Stimulated activated CD4-positive, alpha-beta T cell treated with anti-CD3 and anti-CD28 coated beads, Interleukin-15, amount 100 ng/mL, for 48 hours (primary cell): ENCODE results near the gene MYO18A.

Experiments
- DNase-seq, 2 donors: peaks; one replicate each; pipeline ENCODE4 v3.0.0-alpha.2; 2020; ENCODE audit warnings: low read depth in 2 of 2

MYO18A gene

GRCh38 chr17:29165800-29166506 lies 14.2 kb downstream of the MYO18A start:
- DNase-seq: no peak

DNA sequence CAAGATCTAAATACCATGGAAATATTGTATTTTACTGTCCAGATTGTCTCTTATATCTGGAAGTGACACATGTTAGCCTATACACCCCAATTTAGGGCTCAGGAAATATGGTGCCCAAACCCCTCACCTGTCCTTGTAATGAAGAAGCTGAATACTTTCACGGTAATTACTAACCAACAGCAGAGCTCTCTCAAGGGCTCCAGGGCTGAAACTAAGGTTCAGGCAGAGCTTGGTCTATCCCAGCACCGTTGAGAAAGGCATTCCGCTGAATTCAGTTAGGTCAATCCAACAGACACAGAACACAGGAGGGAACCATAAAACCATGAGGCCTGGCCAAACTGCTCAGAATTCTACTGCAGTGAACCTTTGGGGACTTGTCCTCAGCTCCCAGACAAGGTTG lies 14.9 kb downstream of the MYO18A start:
- DNase-seq: no peak

DNA sequence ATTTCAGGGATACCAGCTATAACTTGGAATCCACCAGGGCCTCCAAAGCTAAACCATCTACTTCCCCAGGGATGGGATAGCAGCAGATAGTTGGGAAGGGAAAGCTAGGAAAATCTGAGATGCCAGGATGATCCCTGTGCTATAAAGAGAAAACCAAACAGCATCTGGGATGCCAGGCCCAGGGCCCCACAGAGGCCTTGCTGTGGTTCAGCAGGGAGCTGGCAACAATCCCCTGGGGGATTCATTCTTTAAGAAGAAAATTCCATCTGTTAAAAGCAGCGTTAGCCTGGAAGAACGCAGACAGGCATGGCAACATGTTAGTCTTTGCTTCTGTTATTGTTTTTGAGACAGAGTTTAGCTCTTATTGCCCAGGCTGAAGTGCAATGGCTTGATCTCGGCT lies 16.6 kb downstream of the MYO18A start:
- no peak for DNase-seq

DNA sequence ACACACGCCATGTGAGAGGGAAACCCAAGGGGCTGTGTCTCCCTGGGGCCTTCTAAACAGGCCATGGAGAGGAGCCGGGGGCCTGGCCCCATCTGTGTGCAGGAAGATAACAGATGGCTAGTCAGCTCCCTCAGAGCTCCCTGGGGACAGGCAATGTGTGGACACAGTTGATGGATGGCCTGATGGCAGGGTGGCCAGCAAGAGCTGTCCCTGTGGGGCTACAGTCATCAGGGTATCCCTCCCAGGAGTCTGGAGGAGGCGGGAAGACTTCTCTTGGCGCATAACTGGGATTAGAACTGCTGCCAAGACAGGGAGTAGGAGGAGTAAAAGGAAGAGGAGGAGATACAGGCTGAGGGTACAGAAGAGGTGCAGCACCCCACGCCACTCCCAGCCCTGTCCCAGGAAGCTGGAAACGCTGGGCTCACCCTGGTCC lies 17.3 kb downstream of the MYO18A start:
- DNase-seq: no peak

DNA sequence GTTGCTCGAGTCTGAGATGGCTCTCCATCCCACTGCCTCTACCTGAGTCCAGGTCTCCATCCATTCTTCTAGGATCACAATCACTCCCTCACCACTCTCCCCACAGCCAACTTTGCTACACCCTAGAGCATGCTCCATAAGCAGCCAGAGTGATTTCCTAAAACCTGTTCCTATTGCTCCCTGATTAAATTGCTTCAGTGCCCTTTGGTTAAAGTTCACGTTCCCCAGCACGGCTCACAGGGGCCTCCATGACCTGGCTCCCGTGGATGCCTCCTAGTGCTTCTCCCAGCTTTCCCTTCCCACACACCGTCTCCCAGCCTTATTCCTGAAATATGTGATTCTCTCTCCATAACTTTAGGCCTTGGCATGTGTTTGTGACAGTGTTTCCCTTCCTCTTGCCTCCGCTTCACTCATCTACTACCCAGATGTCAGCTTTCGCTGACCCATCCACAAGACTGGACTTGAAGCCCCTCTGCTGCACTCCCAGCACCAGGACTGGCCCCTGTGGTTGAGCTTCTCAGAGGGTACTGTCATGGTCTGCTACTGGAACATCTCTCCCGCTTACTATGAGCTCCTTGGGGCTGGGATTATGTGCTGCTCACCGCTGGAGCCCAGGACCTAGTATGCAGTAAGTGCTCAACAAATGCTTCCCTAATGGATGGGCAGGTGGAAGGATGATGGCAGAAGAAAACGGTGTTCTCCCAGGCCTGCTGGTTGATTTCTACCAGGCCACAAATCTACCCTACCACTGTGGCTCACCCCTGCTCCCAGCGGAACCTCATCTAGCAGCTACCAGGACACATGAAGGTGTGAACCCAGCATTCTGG lies 17.9 kb downstream of the MYO18A start:
- no peak for DNase-seq

DNA sequence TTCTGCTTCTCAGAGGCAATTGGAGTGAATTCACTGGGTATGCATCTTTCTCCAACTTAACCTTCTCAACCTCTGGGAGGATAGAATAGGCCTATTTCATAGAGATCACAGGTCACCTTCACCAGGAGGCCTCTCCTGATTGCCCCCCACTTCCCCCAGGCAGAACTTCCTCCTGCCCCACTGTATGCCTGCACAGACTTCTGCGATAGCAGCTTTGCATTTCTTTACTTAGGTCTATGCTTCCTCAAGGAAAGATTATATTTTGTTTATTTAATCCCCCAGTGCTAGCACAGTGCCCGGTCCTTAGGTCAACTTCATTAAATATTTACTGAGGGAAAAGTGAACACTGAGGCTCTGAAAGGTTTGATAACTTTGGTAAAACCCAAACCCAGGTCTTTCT lies 19.9 kb downstream of the MYO18A start:
- no peak for DNase-seq

DNA sequence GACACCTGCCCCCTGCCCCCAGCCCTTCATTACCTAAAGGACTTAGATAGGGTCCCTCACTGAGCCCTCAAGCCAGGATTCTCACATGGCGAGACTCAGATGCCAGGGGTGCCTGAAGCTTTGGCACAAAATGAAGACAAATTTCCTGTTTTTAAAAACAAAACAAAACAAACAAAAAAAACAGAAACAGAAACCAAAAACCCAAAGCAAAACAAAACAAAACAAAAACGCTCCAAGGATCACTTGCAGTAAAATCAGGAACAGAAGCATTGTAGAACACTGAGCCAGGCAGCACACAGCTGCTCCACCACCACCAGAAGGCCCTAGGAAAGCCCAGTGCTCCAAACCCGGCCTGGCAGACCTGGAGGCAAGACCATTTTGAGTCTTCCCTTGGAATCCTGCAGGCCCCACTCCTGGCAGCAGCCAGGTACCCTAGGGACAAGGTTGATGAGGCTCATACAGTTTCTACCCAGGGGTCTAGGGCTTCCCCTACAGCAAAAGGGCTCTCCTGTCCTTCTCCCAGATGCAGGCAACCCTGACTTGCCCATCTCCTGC lies 20.8 kb downstream of the MYO18A start:
- DNase-seq: no peak

GRCh38 chr17:29158488-29159275 lies 21.5 kb downstream of the MYO18A start:
- no peak for DNase-seq

DNA sequence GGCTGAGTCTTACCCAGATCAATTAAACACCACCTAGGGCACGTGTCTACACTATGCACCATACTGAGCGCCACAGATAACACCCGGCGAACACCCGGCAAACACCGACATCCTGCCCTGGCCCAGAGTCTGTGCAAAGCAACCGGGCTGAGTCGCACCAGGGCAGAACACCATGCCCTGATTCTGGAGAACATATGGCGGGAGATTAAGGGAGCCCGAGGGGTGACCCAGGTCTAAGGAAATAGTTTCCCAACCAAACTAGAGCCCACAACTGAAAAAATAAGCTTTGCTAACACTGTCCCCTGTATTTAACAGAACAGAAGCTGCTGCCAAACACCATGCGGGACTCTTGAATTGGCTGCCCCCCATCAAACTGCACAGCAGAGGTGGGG lies 22.1 kb downstream of the MYO18A start:
- no peak for DNase-seq

DNA sequence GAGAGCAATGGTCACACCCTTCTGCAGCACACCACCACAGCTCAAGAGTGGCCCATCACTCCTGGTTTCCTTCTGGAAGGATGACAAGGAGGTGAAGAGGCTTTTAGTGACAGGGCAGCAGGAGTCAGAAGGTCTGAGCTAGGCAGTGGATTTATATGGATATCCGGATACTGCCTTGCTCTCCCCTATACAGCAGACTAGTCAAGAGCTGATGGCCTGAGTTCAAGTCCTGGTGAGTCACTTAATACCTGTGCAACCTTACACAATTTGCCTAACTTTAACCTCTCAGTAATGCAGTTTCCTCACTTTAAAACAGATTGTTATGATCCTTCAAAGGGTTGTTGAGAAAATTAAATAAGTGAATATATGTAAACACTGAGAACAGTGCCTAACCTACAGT lies 22.9 kb downstream of the MYO18A start:
- DNase-seq: no peak

DNA sequence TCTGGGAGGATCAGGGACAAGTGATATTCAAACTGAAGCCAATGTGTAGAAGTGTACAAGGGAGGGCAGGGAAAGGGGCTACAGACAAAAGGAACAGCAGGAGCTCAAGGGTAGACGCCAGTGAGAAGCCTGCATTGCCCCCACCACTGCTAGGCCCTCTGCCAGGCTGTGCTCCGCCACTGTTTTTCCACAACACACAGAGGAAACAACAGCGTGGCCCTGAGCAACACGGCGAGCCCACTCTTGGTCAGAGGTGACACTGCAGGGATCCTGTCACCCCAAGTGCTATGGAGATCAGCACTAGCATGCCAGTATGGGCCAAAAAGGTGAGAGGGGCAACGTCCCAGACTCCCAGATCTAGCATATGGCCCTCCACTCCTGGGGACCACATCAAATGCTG lies 23.4 kb downstream of the MYO18A start:
- no peak for DNase-seq

- no peak for DNase-seq
Measured at GRCh38 chr17:29155966-29156338, 24.2 kb downstream of the MYO18A start.

DNA sequence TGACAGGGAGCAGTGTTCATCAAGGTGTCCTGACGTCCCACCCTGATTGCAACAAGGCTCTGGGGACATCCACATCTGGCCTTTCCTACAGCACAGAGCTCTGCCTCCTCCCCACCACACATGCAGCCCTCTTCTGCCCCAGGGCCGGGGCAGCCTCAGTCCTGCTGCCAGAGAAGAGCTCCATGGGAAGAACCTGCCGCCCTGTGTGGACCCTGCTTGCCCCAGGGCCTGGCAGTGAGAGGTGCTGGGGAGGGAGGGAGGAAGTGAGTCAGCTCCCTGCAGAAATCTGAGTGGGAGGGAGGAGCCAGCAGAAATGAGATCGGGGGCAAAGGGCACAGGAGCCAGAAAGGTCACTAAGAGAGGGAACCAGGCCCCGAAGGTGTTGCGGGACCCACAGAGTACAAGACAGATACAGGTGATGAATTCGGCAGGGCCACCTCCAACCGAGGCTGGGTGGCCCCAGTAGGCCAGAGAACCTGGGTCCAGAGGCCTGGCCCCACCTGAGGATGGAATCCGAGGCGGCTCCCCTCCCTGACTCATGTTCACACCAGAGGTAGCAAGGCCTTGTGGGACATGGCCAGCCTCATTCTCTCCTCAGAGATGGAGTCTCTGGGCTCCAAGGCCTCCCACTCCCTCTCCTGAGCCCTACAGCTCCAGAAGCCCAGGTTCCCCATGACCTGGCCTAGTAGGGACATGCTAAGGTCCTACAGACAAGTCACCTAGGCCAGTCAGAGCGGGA lies 24.8 kb downstream of the MYO18A start:
- peak; percentile 60 to 67 for DNase-seq

GRCh38 chr17:29154516-29155226 lies 25.5 kb downstream of the MYO18A start:
- DNase-seq: no peak

DNA sequence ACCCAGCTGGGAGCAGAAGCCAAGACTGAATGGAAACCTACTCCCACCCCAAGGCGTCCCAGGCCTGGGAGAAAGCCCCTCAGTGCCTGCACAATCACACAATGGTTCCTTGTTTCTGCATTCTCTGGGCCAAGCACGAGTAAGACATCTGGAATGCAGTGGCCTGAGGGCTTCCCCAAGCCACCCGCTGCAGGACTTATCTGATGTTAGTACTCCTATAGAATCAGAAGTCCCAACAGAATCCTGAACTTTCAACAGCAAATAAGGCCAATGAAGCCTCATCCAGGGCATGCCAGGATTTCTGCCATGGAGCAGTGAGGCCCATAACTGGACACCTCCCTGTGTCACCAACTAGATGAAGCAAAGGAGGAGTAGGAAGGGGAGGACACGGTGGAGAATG lies 28.6 kb downstream of the MYO18A start:
- DNase-seq: no peak

DNA sequence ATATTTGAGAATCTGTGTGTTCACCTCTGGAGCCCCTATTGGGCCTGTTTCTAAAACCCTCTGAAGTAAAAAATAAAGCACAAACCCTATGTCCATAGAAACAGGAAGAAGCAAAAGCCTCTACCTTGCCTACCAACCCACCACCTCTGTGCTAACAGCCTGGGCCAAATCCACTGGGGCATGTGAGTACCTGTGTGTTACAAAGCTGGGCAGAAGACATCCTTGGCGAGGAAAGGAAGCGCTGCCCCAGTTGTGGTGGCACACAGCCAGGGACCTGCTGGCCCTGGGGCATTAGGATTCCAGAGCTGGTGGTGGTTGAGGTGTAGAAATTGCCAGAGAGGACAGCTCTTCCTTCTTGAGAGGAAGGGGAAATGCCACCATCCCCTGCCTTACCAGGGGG lies 30.0 kb downstream of the MYO18A start:
- DNase-seq: no peak

GRCh38 chr17:29149431-29150064 lies 30.6 kb downstream of the MYO18A start:
- DNase-seq: no peak

- peak; percentile 84 to 90 for DNase-seq
Measured at GRCh38 chr17:29148790-29149430, 31.3 kb downstream of the MYO18A start.

GRCh38 chr17:29148257-29148789 lies 31.9 kb downstream of the MYO18A start:
- DNase-seq: no peak

DNA sequence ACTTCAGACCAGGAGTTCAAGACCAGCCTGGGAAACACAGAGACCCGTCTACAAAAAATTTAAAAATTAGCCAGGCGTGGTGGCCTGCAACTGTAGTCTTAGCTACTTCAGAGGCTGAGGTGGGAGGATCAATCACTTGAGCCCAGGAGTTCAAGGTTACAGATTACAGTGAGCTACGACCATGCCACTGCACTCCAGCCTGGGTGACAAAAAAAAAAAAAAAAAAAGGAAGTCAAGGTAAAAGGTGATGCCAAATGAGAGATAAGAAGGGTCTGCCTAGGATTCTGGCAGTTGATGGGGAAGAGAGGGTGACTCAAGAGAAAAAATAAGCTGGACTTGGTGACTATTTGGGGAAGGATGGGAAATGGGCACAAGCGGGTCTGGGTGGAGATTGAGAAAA lies 32.5 kb downstream of the MYO18A start:
- no peak for DNase-seq
